Measurements from ENCODE around the gene HMGCLL1.

HMGCLL1 gene

DNA sequence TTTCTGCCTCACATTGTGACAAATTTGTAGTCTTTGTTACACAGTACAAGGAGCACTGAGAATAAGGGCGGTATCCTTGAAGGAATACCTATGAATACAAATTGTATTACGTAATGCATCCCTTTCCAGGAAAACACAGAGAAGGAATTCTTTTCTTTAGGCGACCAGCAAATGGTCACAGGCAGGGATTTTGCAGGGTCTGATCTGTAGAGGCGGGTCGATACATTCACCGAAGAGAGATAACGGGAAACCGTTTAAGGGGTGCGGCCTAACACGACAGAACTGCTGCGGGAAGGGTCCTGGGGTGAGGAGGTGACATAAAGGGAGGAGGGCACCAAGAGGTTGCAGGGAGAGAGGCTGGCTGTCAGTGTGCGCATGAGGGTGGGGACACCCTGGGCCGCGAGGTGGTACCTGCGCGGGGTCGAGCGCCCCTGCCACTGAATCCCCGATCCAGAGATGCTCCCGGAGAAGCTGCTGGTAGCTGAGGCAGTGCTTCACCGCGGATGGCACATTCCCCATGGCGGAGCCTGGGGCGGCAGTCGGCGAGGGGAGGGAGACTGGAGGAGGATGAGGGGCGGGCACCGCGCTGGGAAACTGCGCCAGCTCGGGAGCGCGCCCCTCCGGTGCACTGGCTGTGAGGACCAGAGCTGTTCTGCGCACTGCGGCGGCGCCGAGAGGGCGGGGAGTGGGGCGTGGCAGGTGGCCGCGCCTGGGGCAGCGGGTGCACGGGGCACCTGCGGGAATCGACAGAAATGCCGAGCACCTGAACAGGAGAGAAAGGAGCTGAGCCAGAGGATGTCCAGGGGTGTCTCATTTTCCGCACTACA is at the start of gene HMGCLL1:
Gene HMGCLL1, minus strand, starts transcription at position 656 of the 827 bp plus-strand sequence. Its CDS starts 137 bp downstream, at position 519.
- ATAC-seq (no peak), DNase-seq (no peak)

DNA sequence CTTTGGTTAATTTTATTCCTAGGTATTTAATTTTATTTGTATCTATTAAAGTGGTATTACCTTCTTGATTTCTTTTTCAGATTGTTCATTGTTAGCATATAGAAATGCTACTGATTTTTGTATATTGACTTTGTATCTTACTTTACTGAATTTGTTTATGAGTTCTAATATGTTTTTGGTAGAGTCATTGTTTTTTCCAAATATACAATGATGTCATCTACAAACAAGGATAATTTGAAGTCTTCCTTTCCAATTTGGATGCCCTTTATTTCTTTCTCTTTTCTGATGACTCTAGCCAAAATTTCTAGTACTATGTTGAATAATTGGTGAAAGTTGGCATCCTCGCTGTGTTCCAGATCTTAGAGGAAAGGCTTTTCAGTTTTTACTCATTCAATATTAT is 43.0 kb upstream of the HMGCLL1 start:
- ATAC-seq (no peak), DNase-seq (no peak)

DNA sequence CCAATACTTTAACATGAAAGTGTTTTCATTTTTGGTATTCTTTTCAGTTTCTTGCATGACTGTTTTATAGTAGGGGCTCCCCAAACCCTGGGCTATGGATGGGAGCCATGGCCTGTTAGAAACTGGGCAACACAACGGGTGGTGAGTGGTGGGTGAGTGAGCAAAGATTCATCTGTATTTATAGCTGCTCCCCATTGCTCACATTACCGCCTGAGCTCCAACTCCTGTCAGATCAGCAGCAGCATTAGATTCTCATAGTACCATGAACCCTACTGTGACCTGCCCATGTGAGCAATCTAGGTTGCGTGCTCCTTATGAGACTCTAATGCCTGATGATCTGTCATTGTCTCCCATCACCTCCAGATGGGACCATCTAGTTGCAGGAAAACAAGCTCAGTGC is 42.3 kb upstream of the HMGCLL1 start:
- no peak for ATAC-seq
- no peak for DNase-seq

DNA sequence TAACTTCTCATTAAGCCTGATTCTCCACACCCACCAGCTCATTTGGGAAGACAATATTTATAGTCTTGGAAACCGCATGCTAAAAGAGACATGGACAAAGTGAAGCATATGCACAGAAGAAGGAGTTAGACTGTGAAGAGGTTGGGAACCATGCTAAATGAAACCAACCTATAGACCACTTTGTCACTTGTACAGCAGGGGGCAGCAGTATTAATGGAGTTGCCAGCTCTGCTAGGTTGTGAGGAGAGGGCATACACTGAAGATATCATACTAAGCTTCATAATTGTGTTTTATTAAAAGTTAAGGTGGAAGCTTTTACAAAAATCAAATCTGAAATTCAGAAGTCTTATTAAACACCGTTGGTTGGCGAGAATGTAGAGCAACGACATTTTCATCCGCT is 38.3 kb upstream of the HMGCLL1 start:
- DNase-seq (no peak), ATAC-seq (no peak)

DNA sequence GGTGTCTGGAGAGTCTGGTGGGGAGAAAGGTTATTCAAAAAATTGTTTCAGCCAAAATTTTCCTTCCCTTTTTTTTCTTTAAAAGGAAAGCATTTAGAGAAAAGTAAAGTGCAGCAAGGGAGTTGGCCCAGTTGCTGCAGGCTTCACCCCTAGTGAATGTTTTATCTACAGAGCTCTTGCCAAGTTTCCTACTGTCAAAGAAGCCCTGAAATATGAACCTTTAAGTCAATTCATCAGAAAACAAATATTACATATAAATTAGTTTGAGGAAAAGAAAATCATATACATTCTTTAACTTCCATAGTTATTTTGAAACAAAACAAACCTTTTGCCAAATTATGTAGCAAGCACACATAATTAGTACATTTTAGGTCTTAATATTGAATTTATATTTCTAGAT is 25.0 kb upstream of the HMGCLL1 start:
- ATAC-seq (no peak), DNase-seq (no peak)

DNA sequence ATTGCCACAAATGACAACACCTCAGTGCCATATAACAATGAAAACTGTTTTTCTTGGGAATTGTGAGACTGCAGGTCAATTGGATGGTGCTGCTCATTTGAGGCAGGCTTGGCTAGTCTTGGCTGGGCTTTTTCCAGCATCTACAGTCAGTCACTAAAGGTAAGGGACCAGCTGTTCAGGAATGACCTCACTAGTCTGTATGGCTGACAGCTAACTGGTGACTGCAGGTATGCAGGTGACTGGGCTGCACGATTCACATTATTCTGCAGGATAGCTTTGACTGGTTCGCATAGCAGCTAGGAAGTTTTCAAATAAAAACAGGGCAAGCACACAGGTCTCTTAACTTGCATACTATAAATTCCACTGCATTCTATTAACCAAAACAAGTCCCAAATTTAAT is 22.1 kb upstream of the HMGCLL1 start:
- no peak for ATAC-seq
- no peak for DNase-seq

DNA sequence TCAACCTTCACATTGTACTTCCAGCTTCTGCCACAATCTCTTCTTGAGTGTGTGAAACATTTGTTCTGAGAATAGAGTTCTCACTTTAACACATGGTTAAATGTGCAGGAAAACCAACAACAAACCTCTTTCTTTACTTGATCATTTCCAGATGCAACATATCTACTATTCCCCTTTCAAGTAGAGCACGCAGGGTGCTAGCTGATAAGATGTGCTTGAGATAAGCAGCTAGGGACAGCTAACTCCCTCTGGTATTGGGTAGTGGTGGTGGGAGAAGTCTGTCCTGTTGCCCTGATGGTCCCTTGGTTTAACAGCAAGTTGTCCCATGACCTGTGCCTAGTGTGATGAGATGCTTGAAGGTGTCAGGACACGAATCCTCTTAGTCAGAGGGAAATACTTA is 15.4 kb upstream of the HMGCLL1 start:
- ATAC-seq = no peak

DNA sequence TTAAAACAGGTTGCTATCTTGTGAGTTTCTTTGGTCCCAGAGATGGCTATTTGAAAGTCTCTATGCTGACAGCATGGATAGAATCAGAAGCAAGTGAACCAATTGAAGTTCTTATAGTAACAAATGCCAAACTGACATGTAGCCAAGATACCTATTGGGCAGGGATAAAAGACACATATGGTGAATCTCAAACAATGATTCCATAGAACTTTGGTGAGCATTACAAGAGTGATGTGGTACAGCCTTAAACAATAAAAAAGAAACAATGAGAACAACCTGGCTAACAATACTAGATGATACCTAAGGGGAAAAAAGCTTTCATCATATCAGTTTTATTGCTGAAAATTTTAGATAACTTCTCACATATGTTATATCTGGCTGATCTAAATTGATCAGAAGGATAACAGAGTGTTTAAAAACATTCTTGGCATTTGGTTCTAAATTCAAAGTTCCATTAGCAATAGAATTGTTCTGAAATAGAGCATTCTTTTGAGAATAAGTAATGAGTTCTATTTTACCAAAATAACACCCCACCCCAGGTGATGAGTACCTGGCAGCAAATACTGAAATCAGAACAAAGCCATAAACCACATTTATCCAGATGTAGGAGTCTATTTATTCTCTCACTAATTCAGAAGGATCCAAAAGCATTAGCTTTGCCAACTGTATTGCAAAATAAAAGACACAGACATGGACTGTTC is 5.8 kb upstream of the HMGCLL1 start:
- no peak for ATAC-seq
- DNase-seq = no peak

More for the DNA sequence above, 15.4 kb upstream of the HMGCLL1 start:
- no peak for DNase-seq

DNA sequence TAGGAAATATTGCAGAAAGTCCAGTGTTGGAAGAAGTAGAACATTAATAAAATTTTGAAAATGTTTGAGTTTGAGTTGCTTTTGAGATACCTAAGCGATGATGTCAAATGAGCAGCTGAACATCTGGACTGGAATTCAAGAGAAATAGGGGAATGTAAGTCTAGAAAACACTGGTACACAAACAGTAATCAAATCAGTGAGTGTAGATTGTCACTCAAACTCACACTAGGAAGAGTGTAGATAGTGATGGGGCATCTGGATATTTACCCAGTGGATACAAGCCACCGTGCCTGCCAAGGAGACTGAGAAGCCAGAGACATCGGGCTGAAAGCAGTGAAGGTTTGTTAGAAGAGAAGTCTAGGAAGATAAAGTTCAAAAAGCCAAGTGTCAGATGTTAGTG is 2.2 kb downstream of the HMGCLL1 start:
- DNase-seq = no peak
- ATAC-seq = no peak

DNA sequence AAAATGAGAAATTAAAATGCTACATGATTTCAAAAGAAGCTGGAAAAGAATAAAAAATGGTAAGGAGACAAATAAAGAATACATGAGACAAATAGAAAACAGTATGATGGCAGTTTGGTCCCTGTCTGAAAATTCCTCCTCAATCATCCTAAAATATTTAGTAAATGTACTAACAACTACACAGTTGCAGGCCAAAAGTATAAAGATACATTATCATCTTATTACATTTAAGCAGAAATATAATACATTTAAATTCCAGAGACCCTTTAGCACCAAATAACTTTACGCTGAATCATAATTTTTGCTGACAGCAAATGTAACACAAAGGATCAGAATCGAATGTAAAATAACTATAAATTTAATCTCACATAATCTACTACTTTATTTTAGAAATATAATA is 4.4 kb downstream of the HMGCLL1 start:
- ATAC-seq (no peak), DNase-seq (no peak)

DNA sequence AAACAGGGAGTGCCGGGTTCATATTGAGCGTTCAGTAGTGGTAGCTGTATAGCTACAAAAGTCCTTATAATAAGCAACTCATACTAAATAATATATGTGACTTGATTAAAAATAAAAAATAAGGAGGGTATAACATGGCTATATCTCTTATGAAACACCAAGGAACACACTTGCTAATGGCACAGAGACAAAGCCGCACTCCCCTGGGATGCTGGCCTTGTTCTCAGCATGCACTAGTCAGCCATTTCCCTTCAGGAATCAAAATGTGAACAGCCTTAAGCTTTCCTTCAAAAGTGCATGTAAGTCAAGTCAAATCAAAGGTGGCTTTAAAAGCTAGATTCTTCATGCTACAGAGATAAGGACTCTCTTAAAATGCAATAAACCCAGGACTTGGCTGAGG is 9.4 kb downstream of the HMGCLL1 start:
- ATAC-seq (no peak), DNase-seq (no peak)

DNA sequence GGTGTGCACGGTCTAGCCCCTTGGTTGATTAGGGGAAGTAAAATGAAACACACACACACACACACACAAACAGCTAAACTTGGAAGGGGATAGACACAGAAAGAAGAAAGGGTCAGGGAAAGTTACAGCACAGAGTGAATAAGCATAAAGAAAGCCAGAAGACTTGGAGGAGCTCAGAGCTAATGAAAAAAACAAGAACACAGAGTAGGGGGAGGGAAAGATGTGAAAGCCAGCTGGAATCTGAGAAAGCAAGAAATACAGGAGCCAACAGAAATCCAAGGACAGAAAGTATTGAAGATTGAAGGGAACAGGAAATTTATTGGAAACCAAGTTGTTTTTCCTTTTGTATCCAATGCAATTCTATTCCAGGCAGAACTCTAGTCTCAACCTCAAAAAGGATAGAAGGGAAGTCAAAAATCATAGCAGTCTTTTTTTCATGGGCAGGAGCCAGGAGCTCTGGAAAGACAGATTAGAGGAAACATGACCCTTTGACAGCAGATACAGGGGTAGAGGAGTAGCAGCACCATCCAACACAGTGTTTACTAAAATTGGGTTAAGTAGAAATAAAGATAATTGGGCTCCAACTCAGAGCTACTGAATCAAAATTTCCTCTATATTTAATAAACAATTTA is 10.1 kb downstream of the HMGCLL1 start:
- no peak for DNase-seq
- ATAC-seq = no peak

DNA sequence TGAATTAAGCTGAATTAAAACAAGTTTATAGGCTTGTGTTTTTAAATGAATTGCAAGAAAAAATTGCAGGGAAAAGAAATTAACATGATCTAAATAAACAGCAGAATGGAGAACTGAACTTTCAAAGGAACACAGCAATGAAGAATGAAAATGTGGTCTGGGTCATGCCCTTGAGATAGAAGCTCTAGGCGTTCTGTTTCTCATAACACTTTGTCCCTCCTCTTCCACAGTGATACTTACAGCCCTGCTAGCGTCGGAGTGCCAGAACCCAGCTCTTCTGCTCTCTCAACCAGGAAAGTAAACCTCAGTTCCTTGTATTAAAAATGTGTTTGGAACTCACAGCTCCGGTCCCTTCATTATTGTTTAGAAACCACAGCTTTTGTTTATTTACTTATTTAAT is 11.4 kb downstream of the HMGCLL1 start:
- no peak for ATAC-seq

DNA sequence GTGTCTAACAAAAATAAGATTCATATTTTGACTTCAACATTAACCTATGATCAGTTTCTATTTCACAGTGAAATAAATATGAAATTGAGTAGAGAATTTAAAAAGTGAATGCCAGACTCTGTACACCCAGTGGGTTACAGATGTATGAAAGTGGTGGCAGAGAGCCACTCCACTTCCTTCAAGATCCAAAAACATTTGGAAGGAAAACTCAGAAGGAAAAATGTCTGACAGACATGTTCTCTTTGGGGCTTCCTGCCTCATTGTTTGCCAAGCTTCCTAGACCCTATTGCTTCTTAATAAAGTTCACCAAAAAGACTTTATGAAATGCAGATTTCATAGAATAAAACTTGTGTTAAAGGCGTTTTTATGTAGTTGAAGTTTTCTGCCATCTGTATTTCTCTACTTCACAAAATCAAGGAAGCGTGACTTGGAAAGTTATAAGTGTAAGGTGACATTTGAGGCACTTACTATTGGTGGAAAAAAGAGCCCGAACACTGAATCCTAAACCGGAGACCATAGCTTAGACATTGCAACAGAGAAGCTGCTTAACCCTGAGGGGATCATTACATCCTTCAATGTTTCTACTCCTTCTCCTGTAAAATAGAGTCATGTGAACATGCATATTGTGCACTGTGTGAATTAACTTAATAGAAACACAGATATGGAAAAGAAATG is 12.8 kb downstream of the HMGCLL1 start:
- ATAC-seq (no peak), DNase-seq (no peak)

More for the DNA sequence above, 11.4 kb downstream of the HMGCLL1 start:
- no peak for DNase-seq

DNA sequence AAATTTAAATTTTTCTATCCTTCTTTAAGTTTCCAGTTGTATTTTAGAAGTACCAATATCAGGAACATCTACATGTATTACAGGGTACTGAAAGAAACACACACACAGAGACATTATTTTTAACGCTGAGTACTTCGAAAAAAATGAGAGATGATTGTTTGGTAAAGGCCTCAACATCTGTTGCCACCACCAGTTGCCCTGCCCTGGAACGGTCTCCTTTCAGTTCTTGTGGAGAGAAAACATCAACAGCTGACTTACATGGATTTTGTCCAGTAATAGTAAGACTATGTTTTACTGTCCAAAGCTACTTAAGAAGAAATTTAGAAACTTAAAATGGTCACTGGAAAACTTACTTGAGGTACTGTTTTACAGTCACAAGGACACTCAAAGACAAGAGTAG is 16.7 kb downstream of the HMGCLL1 start:
- DNase-seq (no peak), ATAC-seq (no peak)

DNA sequence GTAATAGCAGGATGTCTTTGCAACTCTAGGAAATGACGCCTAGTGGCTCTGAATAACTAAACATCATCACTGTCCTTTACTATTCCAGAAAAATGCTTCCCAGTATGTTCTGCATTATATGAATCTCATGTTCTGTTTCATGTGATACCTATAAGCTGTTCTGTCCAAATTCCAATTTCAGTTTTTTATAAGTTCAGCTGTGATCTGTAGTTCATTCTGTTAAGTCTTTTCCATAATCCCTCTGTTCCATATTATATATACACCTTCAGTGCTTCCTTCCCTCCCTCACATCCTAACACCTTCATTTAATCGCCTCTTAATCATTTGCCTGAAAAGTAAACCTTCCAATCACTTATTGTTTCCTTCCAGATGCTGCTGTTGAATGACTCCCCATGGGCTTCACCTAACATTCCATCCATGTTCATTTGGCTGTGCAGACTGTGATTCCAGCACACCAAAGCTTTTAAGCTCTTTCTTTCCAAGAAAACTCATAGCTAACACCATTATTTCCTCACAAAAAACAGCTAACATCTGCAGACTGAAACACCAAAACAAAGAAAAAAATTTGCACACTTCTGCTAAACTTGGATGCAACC is 18.6 kb downstream of the HMGCLL1 start:
- ATAC-seq = no peak

DNA sequence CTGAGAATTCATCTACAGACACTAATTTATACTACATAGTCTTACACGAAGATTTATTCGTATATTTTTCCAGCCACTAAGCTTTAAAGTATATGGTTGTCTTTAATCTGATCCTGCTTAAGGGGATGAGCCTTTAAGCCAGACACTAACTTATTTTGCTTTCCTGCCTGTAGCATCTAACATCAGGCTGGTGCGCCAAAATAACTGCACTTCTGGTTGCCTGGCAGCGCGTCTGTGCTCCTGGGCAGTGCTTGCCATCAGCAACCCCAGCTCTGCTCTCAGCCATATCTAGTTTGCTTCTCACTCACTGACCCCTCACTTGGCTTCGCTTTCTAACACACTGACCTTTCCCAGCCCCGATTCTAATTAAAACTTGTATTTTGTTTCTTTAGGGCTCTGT is 21.8 kb downstream of the HMGCLL1 start:
- ATAC-seq (no peak), DNase-seq (no peak)

More for the DNA sequence above, 18.6 kb downstream of the HMGCLL1 start:
- no peak for DNase-seq

DNA sequence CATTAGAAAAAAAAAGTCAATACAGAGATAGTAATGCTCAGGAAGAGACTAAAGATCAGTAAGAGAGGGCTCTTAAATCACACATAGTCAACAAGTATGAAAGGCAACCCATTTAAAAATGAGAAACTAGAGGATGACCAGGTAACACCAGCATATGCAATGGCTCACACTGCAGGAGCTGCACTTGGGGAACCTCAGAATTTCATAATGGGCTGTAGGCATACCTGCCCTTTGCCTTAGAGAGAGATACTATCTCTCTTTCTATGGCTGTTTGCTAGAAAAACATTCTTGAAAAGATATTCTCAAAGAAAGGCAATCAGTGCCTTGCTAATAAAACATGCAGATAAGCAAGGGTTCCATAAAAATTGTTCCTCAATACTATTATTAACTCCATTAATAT is 33.2 kb downstream of the HMGCLL1 start:
- ATAC-seq (no peak), DNase-seq (no peak)

DNA sequence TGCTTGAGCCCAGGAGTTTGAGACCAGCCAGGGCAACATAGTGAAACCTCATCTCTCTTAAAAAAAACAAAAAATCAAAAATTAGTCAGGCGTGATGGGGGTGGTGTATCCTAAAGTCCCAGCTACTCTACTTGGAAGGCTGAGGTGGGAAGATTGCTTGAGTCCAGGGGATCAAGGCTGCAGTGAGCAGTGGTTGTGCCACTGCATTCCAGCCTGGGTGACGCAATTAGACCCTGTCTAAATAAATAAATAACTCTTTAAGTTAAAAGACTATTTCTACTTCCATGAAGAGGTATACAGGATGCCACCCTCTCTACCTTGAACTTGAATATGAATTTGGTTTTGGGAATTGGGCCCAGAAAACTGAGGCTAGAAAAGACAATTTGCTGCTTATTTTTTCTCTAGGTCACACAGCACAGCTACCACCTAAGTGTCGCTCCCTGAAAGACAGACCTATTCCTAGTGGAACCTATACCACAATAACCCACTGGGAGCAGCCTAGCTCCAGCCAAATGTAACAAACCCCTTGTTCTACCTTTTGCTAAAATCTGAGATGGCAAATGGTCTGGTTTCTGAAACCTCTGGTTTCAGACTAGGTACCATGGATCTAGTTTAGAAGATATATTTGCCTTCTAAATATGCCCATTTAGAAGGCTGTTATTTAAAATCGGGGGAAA is 35.2 kb downstream of the HMGCLL1 start:
- no peak for DNase-seq
- ATAC-seq = no peak

DNA sequence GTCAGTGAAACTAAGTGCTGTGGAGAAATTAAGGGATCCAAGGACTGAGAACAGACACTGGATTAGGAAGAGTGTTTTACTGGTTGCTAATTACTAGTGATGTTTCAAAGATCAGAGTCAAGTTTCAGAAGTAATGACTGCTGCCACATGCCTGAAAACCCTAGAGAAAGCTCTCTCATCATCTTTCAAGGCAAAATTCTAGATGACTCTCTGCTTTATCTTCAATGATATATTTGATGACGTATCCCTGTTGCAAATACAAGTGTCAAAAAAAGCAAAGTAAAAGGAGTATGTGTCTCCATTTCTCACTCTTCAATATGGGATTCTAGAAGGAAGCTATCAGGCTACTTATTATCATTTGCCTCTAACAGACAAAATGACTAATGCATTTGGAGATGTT is 38.0 kb downstream of the HMGCLL1 start:
- ATAC-seq = no peak
- no peak for DNase-seq

DNA sequence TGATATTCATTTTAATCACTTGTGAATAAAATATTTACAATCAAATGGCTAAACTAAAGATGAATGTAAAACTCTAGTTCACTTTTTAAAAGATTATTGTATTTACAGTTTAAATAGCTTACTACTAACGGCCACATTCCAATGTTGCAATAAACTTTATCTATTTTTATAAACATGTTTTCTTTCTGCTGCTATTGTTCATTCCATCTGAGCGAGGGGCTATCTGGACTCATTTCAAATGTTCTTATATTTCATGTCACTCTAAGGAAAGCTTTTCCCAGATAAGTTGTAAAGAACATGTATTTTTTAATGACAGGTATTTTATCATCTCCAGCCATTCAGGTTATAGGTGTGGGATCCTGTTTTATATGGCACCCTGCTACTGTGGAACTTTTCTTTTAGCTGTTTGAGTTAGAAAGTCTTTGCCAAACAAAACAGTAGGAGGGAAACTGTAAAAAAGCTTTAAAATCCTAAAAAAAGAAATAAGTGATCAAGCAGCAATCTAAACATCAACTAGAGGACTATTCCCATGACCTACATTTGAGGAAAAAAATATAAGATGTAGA is 42.5 kb downstream of the HMGCLL1 start:
- DNase-seq (no peak), ATAC-seq (no peak)

Measured in stimulated activated naive CD8-positive, alpha-beta T cell treated with anti-CD3 and anti-CD28 coated beads, Interleukin-15, Interleukin-2, amounts not matched to agents 100 U/mL and 50 U/mL, for 24 hours (primary cell).